ENCODE measurements around the gene MAPT. TPM values are rescaled to one million over a fixed set of nuclear protein-coding genes. Genes with fewer than 3 reads are reported as not detected.

The MAPT gene
- total RNA-seq, 4 donors from 2014 or later, result 3.6 to 6.5 (median 4.5) TPM

- 85% methylated on average over 2 of the region's 2 CpGs for WGBS
- Histone ChIP-seq H3K27me3 (peaks cover 2% of the 10 kb centered on the region), H3K4me1 (no peaks in the 10 kb centered on the region), H3K9me3 (no peaks in the 10 kb centered on the region), H3K27ac (no peak overlapping the region), H3K36me3 (no peaks in the 10 kb centered on the region), H3K4me3 (no peak overlapping the region)
- TF ChIP-seq CTCF (IDR thresholded peaks at IDR 0.05) (no peak), POLR2A (IDR thresholded peaks at IDR 0.05) (no peak), EP300 (IDR thresholded peaks at IDR 0.05) (no peak), POLR2AphosphoS5 (IDR thresholded peaks at IDR 0.05) (no peak)
- no peak for DNase-seq (ENCODE audit: low spot score in 2 of 2)
Observed at GRCh38 chr17:45918241-45918745, 23.9 kb downstream of the MAPT start.

- Histone ChIP-seq H3K4me3 (no peak overlapping the region), H3K4me1 (peaks cover 5% of the 10 kb centered on the region), H3K9me3 (no peaks in the 10 kb centered on the region), H3K27ac (no peak overlapping the region), H3K36me3 (no peaks in the 10 kb centered on the region), H3K27me3 (peaks cover 2% of the 10 kb centered on the region)
- TF ChIP-seq EP300 (IDR thresholded peaks at IDR 0.05), result no peak
- TF ChIP-seq POLR2A (IDR thresholded peaks at IDR 0.05), result no peak
- no peak for TF ChIP-seq POLR2AphosphoS5 (IDR thresholded peaks at IDR 0.05)
- TF ChIP-seq CTCF (IDR thresholded peaks at IDR 0.05), result no peak
- no peak for DNase-seq (ENCODE audit: low spot score in 2 of 2)
- WGBS, result 84% methylated on average over 14 of the region's 15 CpGs
Observed at GRCh38 chr17:45919136-45919535, 24.8 kb downstream of the MAPT start.

- Histone ChIP-seq H3K36me3 (no peaks in the 10 kb centered on the region), H3K9me3 (no peaks in the 10 kb centered on the region), H3K4me3 (no peak overlapping the region), H3K27me3 (peaks cover 2% of the 10 kb centered on the region), H3K27ac (no peak overlapping the region), H3K4me1 (peaks cover 7% of the 10 kb centered on the region)
- TF ChIP-seq POLR2AphosphoS5 (IDR thresholded peaks at IDR 0.05) (no peak), EP300 (IDR thresholded peaks at IDR 0.05) (no peak), CTCF (IDR thresholded peaks at IDR 0.05) (no peak), POLR2A (IDR thresholded peaks at IDR 0.05) (no peak)
- WGBS, result 86% methylated on average over 9 of the region's 9 CpGs
- no peak for DNase-seq (ENCODE audit: low spot score in 2 of 2)
Observed at GRCh38 chr17:45920083-45920482, 25.7 kb downstream of the MAPT start.

GRCh38 chr17:45923511-45924268, 29.3 kb downstream of the MAPT start:
- TF ChIP-seq EP300 (IDR thresholded peaks at IDR 0.05) (no peak), POLR2AphosphoS5 (IDR thresholded peaks at IDR 0.05) (no peak), POLR2A (IDR thresholded peaks at IDR 0.05) (no peak), CTCF (IDR thresholded peaks at IDR 0.05) (no peak)
- H3K36me3 ChIP-seq, result no peaks in the 10 kb centered on the region
- H3K9me3 ChIP-seq, result no peaks in the 10 kb centered on the region
- no peaks in the 10 kb centered on the region for H3K27me3 ChIP-seq
- no peak overlapping the region for H3K27ac ChIP-seq
- WGBS, result 71% methylated on average over 7 of the region's 7 CpGs
- DNase-seq (ENCODE audit: low spot score in 2 of 2), result no peak
- H3K4me3 ChIP-seq, result no peak overlapping the region
- H3K4me1 ChIP-seq, result peaks cover 7% of the 10 kb centered on the region

GRCh38 chr17:45924332-45924820, 30.0 kb downstream of the MAPT start:
- H3K27me3 ChIP-seq, result no peaks in the 10 kb centered on the region
- peaks cover 7% of the 10 kb centered on the region for H3K4me1 ChIP-seq
- H3K4me3 ChIP-seq, result no peak overlapping the region
- H3K27ac ChIP-seq, result no peak overlapping the region
- no peaks in the 10 kb centered on the region for H3K9me3 ChIP-seq
- no peaks in the 10 kb centered on the region for H3K36me3 ChIP-seq
- TF ChIP-seq POLR2A (IDR thresholded peaks at IDR 0.05), result no peak
- TF ChIP-seq EP300 (IDR thresholded peaks at IDR 0.05), result no peak
- no peak for TF ChIP-seq POLR2AphosphoS5 (IDR thresholded peaks at IDR 0.05)
- TF ChIP-seq CTCF (IDR thresholded peaks at IDR 0.05), result no peak
- DNase-seq (ENCODE audit: low spot score in 2 of 2), result no peak
- 90% methylated on average over 10 of the region's 10 CpGs for WGBS
